ENCODE measurements around the gene TSPAN7.

The TSPAN7 gene

GRCh38 chrX:38618180-38618579, 56.8 kb downstream of the TSPAN7 start:
- H2AK5ac ChIP-seq (ENCODE audit: low read length): no peak overlapping the region
- no peaks in the 10 kb centered on the region for H3K27me3 ChIP-seq (ENCODE audit: insufficient read depth, low read length)
- H2BK120ac ChIP-seq (ENCODE audit: insufficient read depth, low read length, poor library complexity): no peak overlapping the region
- H3K9ac ChIP-seq (ENCODE audit: low read length): no peak overlapping the region
- no CpG with 5 or more reads among the region's 5 CpGs for WGBS (ENCODE audit: extremely low coverage, insufficient coverage, insufficient read length)
- H3K4me3 ChIP-seq (ENCODE audit: low read depth, low read length): no peak overlapping the region
- H3K79me2 ChIP-seq (ENCODE audit: control insufficient read depth, insufficient read depth, low read length, poor library complexity): no peaks in the 10 kb centered on the region
- H2BK12ac ChIP-seq (ENCODE audit: low read length): no peak overlapping the region
- H3K27ac ChIP-seq (ENCODE audit: low read depth, low read length): no peak overlapping the region
- no peak overlapping the region for H3K4me2 ChIP-seq (ENCODE audit: low read length)
- no peaks in the 10 kb centered on the region for H3K36me3 ChIP-seq (ENCODE audit: control insufficient read depth in 1 of 2, insufficient read depth in 2 of 2, low read length in 2 of 2)
- no peak overlapping the region for H2BK5ac ChIP-seq (ENCODE audit: low read depth, low read length, poor library complexity)
- no peaks in the 10 kb centered on the region for H3K79me1 ChIP-seq (ENCODE audit: low read length)
- no peak overlapping the region for H2AFZ ChIP-seq (ENCODE audit: insufficient read depth, low read length, poor library complexity)
- no peak overlapping the region for H3K4ac ChIP-seq (ENCODE audit: low read depth, low read length)
- H3K18ac ChIP-seq (ENCODE audit: low read length): no peak overlapping the region
- H4K91ac ChIP-seq (ENCODE audit: low read depth, low read length): no peak overlapping the region
- no peak for DNase-seq
- H3K14ac ChIP-seq (ENCODE audit: low read length): no peak overlapping the region
- H4K12ac ChIP-seq (ENCODE audit: low read depth, low read length): no peak overlapping the region
- H3K4me1 ChIP-seq (ENCODE audit: control insufficient read depth in 1 of 2, insufficient read depth in 2 of 2, low read length in 2 of 2): no peaks in the 10 kb centered on the region
- H3K9me3 ChIP-seq (ENCODE audit: insufficient read depth, low read depth, low read length): no peaks in the 10 kb centered on the region
- no peak overlapping the region for H4K8ac ChIP-seq (ENCODE audit: low read depth, low read length)
- no peak overlapping the region for H3K23ac ChIP-seq (ENCODE audit: low read length)

- Histone ChIP-seq H3K4me3 (ENCODE audit: low read depth, low read length) (no peak overlapping the region), H3K4ac (ENCODE audit: low read depth, low read length) (no peak overlapping the region)
Observed at GRCh38 chrX:38620623-38621022, 59.3 kb downstream of the TSPAN7 start.

GRCh38 chrX:38626296-38626695, 65.0 kb downstream of the TSPAN7 start:
- Histone ChIP-seq H3K9ac (ENCODE audit: low read length) (no peak overlapping the region), H3K27me3 (ENCODE audit: insufficient read depth, low read length) (no peaks in the 10 kb centered on the region), H2BK120ac (ENCODE audit: insufficient read depth, low read length, poor library complexity) (no peak overlapping the region), H2BK12ac (ENCODE audit: low read length) (no peak overlapping the region), H3K27ac (ENCODE audit: low read depth, low read length) (no peak overlapping the region), H3K14ac (ENCODE audit: low read length) (no peak overlapping the region), H3K4me1 (ENCODE audit: control insufficient read depth in 1 of 2, insufficient read depth in 2 of 2, low read length in 2 of 2) (no peaks in the 10 kb centered on the region), H4K91ac (ENCODE audit: low read depth, low read length) (no peak overlapping the region), H4K12ac (ENCODE audit: low read depth, low read length) (no peak overlapping the region), H3K18ac (ENCODE audit: low read length) (no peak overlapping the region), H3K4ac (ENCODE audit: low read depth, low read length) (no peak overlapping the region), H3K9me3 (ENCODE audit: insufficient read depth, low read depth, low read length) (no peaks in the 10 kb centered on the region), H4K8ac (ENCODE audit: low read depth, low read length) (no peak overlapping the region), H2BK5ac (ENCODE audit: low read depth, low read length, poor library complexity) (no peak overlapping the region), H3K4me2 (ENCODE audit: low read length) (no peak overlapping the region), H3K79me2 (ENCODE audit: control insufficient read depth, insufficient read depth, low read length, poor library complexity) (no peaks in the 10 kb centered on the region), H3K36me3 (ENCODE audit: control insufficient read depth in 1 of 2, insufficient read depth in 2 of 2, low read length in 2 of 2) (no peaks in the 10 kb centered on the region), H2AFZ (ENCODE audit: insufficient read depth, low read length, poor library complexity) (no peak overlapping the region), H3K23ac (ENCODE audit: low read length) (no peak overlapping the region), H3K4me3 (ENCODE audit: low read depth, low read length) (no peak overlapping the region), H3K79me1 (ENCODE audit: low read length) (no peaks in the 10 kb centered on the region), H2AK5ac (ENCODE audit: low read length) (no peak overlapping the region)
- no peak for DNase-seq
- WGBS (ENCODE audit: extremely low coverage, insufficient coverage, insufficient read length): no CpG with 5 or more reads among the region's 4 CpGs

More at GRCh38 chrX:38620623-38621022, 59.3 kb downstream of the TSPAN7 start:
- no peak for DNase-seq
- Histone ChIP-seq H2BK120ac (ENCODE audit: insufficient read depth, low read length, poor library complexity) (no peak overlapping the region), H4K91ac (ENCODE audit: low read depth, low read length) (no peak overlapping the region), H3K4me1 (ENCODE audit: control insufficient read depth in 1 of 2, insufficient read depth in 2 of 2, low read length in 2 of 2) (no peaks in the 10 kb centered on the region), H2AFZ (ENCODE audit: insufficient read depth, low read length, poor library complexity) (no peak overlapping the region), H2BK12ac (ENCODE audit: low read length) (no peak overlapping the region), H3K4me2 (ENCODE audit: low read length) (no peak overlapping the region), H3K79me2 (ENCODE audit: control insufficient read depth, insufficient read depth, low read length, poor library complexity) (no peaks in the 10 kb centered on the region), H3K27ac (ENCODE audit: low read depth, low read length) (no peak overlapping the region), H3K27me3 (ENCODE audit: insufficient read depth, low read length) (no peaks in the 10 kb centered on the region), H3K9ac (ENCODE audit: low read length) (no peak overlapping the region), H2BK5ac (ENCODE audit: low read depth, low read length, poor library complexity) (no peak overlapping the region), H3K14ac (ENCODE audit: low read length) (no peak overlapping the region), H4K8ac (ENCODE audit: low read depth, low read length) (no peak overlapping the region), H4K12ac (ENCODE audit: low read depth, low read length) (no peak overlapping the region), H3K79me1 (ENCODE audit: low read length) (no peaks in the 10 kb centered on the region), H3K9me3 (ENCODE audit: insufficient read depth, low read depth, low read length) (no peaks in the 10 kb centered on the region), H3K23ac (ENCODE audit: low read length) (no peak overlapping the region), H2AK5ac (ENCODE audit: low read length) (no peak overlapping the region), H3K18ac (ENCODE audit: low read length) (no peak overlapping the region), H3K36me3 (ENCODE audit: control insufficient read depth in 1 of 2, insufficient read depth in 2 of 2, low read length in 2 of 2) (no peaks in the 10 kb centered on the region)
- WGBS (ENCODE audit: extremely low coverage, insufficient coverage, insufficient read length): no CpG with 5 or more reads among the region's 4 CpGs

- Histone ChIP-seq H3K27me3 (ENCODE audit: insufficient read depth, low read length) (no peaks in the 10 kb centered on the region), H4K91ac (ENCODE audit: low read depth, low read length) (no peak overlapping the region), H3K36me3 (ENCODE audit: control insufficient read depth in 1 of 2, insufficient read depth in 2 of 2, low read length in 2 of 2) (no peaks in the 10 kb centered on the region), H4K12ac (ENCODE audit: low read depth, low read length) (no peak overlapping the region), H3K79me1 (ENCODE audit: low read length) (no peaks in the 10 kb centered on the region), H3K4me2 (ENCODE audit: low read length) (no peak overlapping the region), H2BK5ac (ENCODE audit: low read depth, low read length, poor library complexity) (no peak overlapping the region), H2AK5ac (ENCODE audit: low read length) (no peak overlapping the region), H3K4me3 (ENCODE audit: low read depth, low read length) (no peak overlapping the region), H2AFZ (ENCODE audit: insufficient read depth, low read length, poor library complexity) (no peak overlapping the region), H3K4me1 (ENCODE audit: control insufficient read depth in 1 of 2, insufficient read depth in 2 of 2, low read length in 2 of 2) (no peaks in the 10 kb centered on the region), H3K23ac (ENCODE audit: low read length) (no peak overlapping the region), H2BK120ac (ENCODE audit: insufficient read depth, low read length, poor library complexity) (no peak overlapping the region), H2BK12ac (ENCODE audit: low read length) (no peak overlapping the region), H4K8ac (ENCODE audit: low read depth, low read length) (no peak overlapping the region), H3K79me2 (ENCODE audit: control insufficient read depth, insufficient read depth, low read length, poor library complexity) (no peaks in the 10 kb centered on the region), H3K14ac (ENCODE audit: low read length) (no peak overlapping the region), H3K9me3 (ENCODE audit: insufficient read depth, low read depth, low read length) (no peaks in the 10 kb centered on the region), H3K9ac (ENCODE audit: low read length) (no peak overlapping the region), H3K4ac (ENCODE audit: low read depth, low read length) (no peak overlapping the region), H3K27ac (ENCODE audit: low read depth, low read length) (no peak overlapping the region), H3K18ac (ENCODE audit: low read length) (no peak overlapping the region)
- DNase-seq: peak in 1 of 2 donors; percentile 46
Observed at GRCh38 chrX:38627683-38628082, 66.3 kb downstream of the TSPAN7 start.

GRCh38 chrX:38628587-38628986, 67.2 kb downstream of the TSPAN7 start:
- Histone ChIP-seq H2BK5ac (ENCODE audit: low read depth, low read length, poor library complexity) (no peak overlapping the region), H3K79me2 (ENCODE audit: control insufficient read depth, insufficient read depth, low read length, poor library complexity) (no peaks in the 10 kb centered on the region), H3K27me3 (ENCODE audit: insufficient read depth, low read length) (no peaks in the 10 kb centered on the region), H3K79me1 (ENCODE audit: low read length) (no peaks in the 10 kb centered on the region), H3K4ac (ENCODE audit: low read depth, low read length) (no peak overlapping the region), H3K18ac (ENCODE audit: low read length) (no peak overlapping the region), H3K9me3 (ENCODE audit: insufficient read depth, low read depth, low read length) (no peaks in the 10 kb centered on the region), H3K27ac (ENCODE audit: low read depth, low read length) (no peak overlapping the region), H2BK120ac (ENCODE audit: insufficient read depth, low read length, poor library complexity) (no peak overlapping the region), H4K91ac (ENCODE audit: low read depth, low read length) (no peak overlapping the region), H2AK5ac (ENCODE audit: low read length) (no peak overlapping the region), H2AFZ (ENCODE audit: insufficient read depth, low read length, poor library complexity) (no peak overlapping the region), H3K9ac (ENCODE audit: low read length) (no peak overlapping the region), H4K8ac (ENCODE audit: low read depth, low read length) (no peak overlapping the region), H3K23ac (ENCODE audit: low read length) (no peak overlapping the region), H4K12ac (ENCODE audit: low read depth, low read length) (no peak overlapping the region), H2BK12ac (ENCODE audit: low read length) (no peak overlapping the region), H3K4me2 (ENCODE audit: low read length) (no peak overlapping the region), H3K14ac (ENCODE audit: low read length) (no peak overlapping the region), H3K4me3 (ENCODE audit: low read depth, low read length) (no peak overlapping the region), H3K4me1 (ENCODE audit: control insufficient read depth in 1 of 2, insufficient read depth in 2 of 2, low read length in 2 of 2) (no peaks in the 10 kb centered on the region), H3K36me3 (ENCODE audit: control insufficient read depth in 1 of 2, insufficient read depth in 2 of 2, low read length in 2 of 2) (no peaks in the 10 kb centered on the region)
- DNase-seq: no peak

Data from trophoblast cell (in vitro differentiated cells and primary cell).